ENCODE results near the gene DMWD. TPM values are rescaled to one million over a fixed set of nuclear protein-coding genes. Genes with fewer than 3 reads are reported as not detected.

DMWD gene
- total and polyA plus RNA-seq, 2 of the 13 experiments (the other 11 are each of a cell fraction or from before 2014, with no cell fraction given), result 10.3 to 14.9 TPM

DNA sequence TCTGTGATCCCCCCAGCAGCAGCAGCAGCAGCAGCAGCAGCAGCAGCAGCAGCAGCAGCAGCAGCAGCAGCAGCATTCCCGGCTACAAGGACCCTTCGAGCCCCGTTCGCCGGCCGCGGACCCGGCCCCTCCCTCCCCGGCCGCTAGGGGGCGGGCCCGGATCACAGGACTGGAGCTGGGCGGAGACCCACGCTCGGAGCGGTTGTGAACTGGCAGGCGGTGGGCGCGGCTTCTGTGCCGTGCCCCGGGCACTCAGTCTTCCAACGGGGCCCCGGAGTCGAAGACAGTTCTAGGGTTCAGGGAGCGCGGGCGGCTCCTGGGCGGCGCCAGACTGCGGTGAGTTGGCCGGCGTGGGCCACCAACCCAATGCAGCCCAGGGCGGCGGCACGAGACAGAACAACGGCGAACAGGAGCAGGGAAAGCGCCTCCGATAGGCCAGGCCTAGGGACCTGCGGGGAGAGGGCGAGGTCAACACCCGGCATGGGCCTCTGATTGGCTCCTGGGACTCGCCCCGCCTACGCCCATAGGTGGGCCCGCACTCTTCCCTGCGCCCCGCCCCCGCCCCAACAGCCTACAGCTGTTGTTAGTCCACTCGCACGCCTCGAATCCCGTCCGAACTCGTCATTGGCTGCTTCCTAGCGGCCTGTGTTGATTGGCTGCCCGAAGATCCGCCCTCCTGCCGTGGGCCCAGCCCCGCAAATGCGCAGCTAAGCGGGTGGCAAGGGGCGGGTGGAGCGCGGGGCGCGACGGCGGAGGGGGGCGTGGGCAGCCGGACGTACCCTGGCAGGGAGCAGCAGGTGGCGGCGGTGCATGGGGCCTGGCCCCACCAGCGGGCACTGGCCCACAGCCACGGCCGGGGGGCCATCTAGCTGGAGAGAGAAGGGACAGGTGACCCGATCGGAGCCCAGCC lies 22.2 kb downstream of the DMWD start (continued):
- TF ChIP-seq, protein P1, sequence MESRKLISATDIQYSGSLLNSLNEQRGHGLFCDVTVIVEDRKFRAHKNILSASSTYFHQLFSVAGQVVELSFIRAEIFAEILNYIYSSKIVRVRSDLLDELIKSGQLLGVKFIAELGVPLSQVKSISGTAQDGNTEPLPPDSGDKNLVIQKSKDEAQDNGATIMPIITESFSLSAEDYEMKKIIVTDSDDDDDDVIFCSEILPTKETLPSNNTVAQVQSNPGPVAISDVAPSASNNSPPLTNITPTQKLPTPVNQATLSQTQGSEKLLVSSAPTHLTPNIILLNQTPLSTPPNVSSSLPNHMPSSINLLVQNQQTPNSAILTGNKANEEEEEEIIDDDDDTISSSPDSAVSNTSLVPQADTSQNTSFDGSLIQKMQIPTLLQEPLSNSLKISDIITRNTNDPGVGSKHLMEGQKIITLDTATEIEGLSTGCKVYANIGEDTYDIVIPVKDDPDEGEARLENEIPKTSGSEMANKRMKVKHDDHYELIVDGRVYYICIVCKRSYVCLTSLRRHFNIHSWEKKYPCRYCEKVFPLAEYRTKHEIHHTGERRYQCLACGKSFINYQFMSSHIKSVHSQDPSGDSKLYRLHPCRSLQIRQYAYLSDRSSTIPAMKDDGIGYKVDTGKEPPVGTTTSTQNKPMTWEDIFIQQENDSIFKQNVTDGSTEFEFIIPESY (CRISPR knock-in tag; IDR thresholded peaks at IDR 0.05), result peak; percentile 12; the same call in 1 of the 2 replicates
- TF ChIP-seq MTF2 (CRISPR knock-in tag; IDR thresholded peaks at IDR 0.05; ENCODE audit: borderline replicate concordance), result peak; percentile 62; the same call in 1 of the 2 replicates
- TF ChIP-seq, protein P2, sequence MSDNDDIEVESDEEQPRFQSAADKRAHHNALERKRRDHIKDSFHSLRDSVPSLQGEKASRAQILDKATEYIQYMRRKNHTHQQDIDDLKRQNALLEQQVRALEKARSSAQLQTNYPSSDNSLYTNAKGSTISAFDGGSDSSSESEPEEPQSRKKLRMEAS (IDR thresholded peaks at IDR 0.05), result peak; percentile 80
- TF ChIP-seq ZNF101 (CRISPR knock-in tag; IDR thresholded peaks at IDR 0.05; ENCODE audit: borderline replicate concordance, low read depth), result no peak
- TF ChIP-seq GATAD2A (CRISPR knock-in tag; IDR thresholded peaks at IDR 0.05), result 0 out of 2 replicates have a peak, but pooled peaks have one; percentile 28
- peak; percentile 89 for TF ChIP-seq ZNF605 (CRISPR knock-in tag; IDR thresholded peaks at IDR 0.05)
- TF ChIP-seq RXRA (CRISPR knock-in tag; IDR thresholded peaks at IDR 0.05), result peak; percentile 60; the same call in 1 of the 2 replicates
- TF ChIP-seq ZNF569 (CRISPR knock-in tag; IDR thresholded peaks at IDR 0.05; ENCODE audit: borderline replicate concordance), result no peak
- peak; percentile 82 for TF ChIP-seq RBM39 (IDR thresholded peaks at IDR 0.05; ENCODE audit: low read depth, low read length, poor library complexity, severe bottlenecking)
- TF ChIP-seq, protein P3, sequence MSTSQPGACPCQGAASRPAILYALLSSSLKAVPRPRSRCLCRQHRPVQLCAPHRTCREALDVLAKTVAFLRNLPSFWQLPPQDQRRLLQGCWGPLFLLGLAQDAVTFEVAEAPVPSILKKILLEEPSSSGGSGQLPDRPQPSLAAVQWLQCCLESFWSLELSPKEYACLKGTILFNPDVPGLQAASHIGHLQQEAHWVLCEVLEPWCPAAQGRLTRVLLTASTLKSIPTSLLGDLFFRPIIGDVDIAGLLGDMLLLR (CRISPR knock-in tag; IDR thresholded peaks at IDR 0.05), result no peak
- TF ChIP-seq MXD4 (CRISPR knock-in tag; IDR thresholded peaks at IDR 0.05), result peak; percentile 87
- no peak for TF ChIP-seq ZNF550 (CRISPR knock-in tag; IDR thresholded peaks at IDR 0.05; ENCODE audit: borderline replicate concordance)
- peak; percentile 63; the same call in 1 of the 2 replicates for TF ChIP-seq ZNF546 (CRISPR knock-in tag; conservative IDR thresholded peaks at IDR 0.05)
- TF ChIP-seq PTBP1 (IDR thresholded peaks at IDR 0.05; ENCODE audit: low read depth, low read length, poor library complexity, severe bottlenecking), result no peak
- TF ChIP-seq AKAP8 (CRISPR knock-in tag; IDR thresholded peaks at IDR 0.05), result peak; percentile 100
- peak; percentile 73; the same call in 1 of the 2 replicates for TF ChIP-seq ZNF83 (CRISPR knock-in tag; IDR thresholded peaks at IDR 0.05; ENCODE audit: borderline replicate concordance)
- TF ChIP-seq, protein P4, sequence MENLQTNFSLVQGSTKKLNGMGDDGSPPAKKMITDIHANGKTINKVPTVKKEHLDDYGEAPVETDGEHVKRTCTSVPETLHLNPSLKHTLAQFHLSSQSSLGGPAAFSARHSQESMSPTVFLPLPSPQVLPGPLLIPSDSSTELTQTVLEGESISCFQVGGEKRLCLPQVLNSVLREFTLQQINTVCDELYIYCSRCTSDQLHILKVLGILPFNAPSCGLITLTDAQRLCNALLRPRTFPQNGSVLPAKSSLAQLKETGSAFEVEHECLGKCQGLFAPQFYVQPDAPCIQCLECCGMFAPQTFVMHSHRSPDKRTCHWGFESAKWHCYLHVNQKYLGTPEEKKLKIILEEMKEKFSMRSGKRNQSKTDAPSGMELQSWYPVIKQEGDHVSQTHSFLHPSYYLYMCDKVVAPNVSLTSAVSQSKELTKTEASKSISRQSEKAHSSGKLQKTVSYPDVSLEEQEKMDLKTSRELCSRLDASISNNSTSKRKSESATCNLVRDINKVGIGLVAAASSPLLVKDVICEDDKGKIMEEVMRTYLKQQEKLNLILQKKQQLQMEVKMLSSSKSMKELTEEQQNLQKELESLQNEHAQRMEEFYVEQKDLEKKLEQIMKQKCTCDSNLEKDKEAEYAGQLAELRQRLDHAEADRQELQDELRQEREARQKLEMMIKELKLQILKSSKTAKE (CRISPR knock-in tag; IDR thresholded peaks at IDR 0.05; ENCODE audit: borderline replicate concordance), result no peak
- TF ChIP-seq, protein P5, sequence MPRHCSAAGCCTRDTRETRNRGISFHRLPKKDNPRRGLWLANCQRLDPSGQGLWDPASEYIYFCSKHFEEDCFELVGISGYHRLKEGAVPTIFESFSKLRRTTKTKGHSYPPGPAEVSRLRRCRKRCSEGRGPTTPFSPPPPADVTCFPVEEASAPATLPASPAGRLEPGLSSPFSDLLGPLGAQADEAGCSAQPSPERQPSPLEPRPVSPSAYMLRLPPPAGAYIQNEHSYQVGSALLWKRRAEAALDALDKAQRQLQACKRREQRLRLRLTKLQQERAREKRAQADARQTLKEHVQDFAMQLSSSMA (CRISPR knock-in tag; IDR thresholded peaks at IDR 0.05), result no peak
- TF ChIP-seq, protein P6, sequence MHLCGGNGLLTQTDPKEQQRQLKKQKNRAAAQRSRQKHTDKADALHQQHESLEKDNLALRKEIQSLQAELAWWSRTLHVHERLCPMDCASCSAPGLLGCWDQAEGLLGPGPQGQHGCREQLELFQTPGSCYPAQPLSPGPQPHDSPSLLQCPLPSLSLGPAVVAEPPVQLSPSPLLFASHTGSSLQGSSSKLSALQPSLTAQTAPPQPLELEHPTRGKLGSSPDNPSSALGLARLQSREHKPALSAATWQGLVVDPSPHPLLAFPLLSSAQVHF (CRISPR knock-in tag; IDR thresholded peaks at IDR 0.05), result peak; percentile 75
- TF ChIP-seq ZNF543 (CRISPR knock-in tag; IDR thresholded peaks at IDR 0.05), result no peak
- TF ChIP-seq PLRG1 (conservative IDR thresholded peaks at IDR 0.05), result no peak
- peak; percentile 33; the same call in 1 of the 2 replicates for TF ChIP-seq ZNF33A (CRISPR knock-in tag; IDR thresholded peaks at IDR 0.05; ENCODE audit: borderline replicate concordance)
